Stimulated activated CD8-positive, alpha-beta memory T cell treated with anti-CD3 and anti-CD28 coated beads, Interleukin-15, amount 100 ng/mL, for 24 hours (primary cell): ENCODE results near the gene TDP1.
A peak's percentile ranks its signal among the peaks of the same experiment; 100 is the strongest.
"Not testable (repeated sequence)": the region's sequence is repeated elsewhere in the genome, so short reads cannot be mapped to it uniquely, and the experiment has no call there.

Source experiments
- DNase-seq: peaks from one replicate; pipeline ENCODE4 v3.0.0-alpha.2; 2020; ENCODE audit warnings: low read depth

Gene TDP1

GRCh38 chr14:90049390-90049789 is 93.7 kb downstream of the TDP1 start:
- DNase-seq: no peak

- DNase-seq: no peak
Observed at GRCh38 chr14:90050271-90050670, 94.5 kb downstream of the TDP1 start.

- DNase-seq: no peak
Observed at GRCh38 chr14:90053044-90053443, 97.3 kb downstream of the TDP1 start.

- DNase-seq: no peak
Observed at GRCh38 chr14:90054803-90055202, 99.1 kb downstream of the TDP1 start.

GRCh38 chr14:90056826-90057225 is 101.1 kb downstream of the TDP1 start:
- no peak for DNase-seq

GRCh38 chr14:90058876-90059458 is 103.2 kb downstream of the TDP1 start:
- no peak for DNase-seq

GRCh38 chr14:90060312-90060964 is 104.7 kb downstream of the TDP1 start:
- DNase-seq: peak; percentile 19

- no peak for DNase-seq
Observed at GRCh38 chr14:90060965-90061684, 105.4 kb downstream of the TDP1 start.

GRCh38 chr14:90061685-90062126 is 106.0 kb downstream of the TDP1 start, which contains the start of gene KCNK13:
Gene KCNK13 (plus strand): TSS chr14:90061994. CDS start chr14:90062206, 212 bp downstream.
- DNase-seq: no peak

GRCh38 chr14:90062127-90062794 is 106.5 kb downstream of the TDP1 start:
- DNase-seq: no peak

- DNase-seq: no peak
Observed at GRCh38 chr14:90062822-90063539, 107.3 kb downstream of the TDP1 start.

GRCh38 chr14:90072350-90072749 is 116.6 kb downstream of the TDP1 start:
- no peak for DNase-seq

GRCh38 chr14:90079576-90079975 is 123.8 kb downstream of the TDP1 start:
- DNase-seq: no peak

- DNase-seq: no peak
Observed at GRCh38 chr14:90087433-90087832, 131.7 kb downstream of the TDP1 start.

GRCh38 chr14:90088176-90088575 is 132.4 kb downstream of the TDP1 start:
- no peak for DNase-seq

GRCh38 chr14:90089486-90089885 is 133.8 kb downstream of the TDP1 start:
- DNase-seq: not testable (repeated sequence)

- no peak for DNase-seq
Observed at GRCh38 chr14:90091393-90091792, 135.7 kb downstream of the TDP1 start.

GRCh38 chr14:90093942-90094595 is 138.3 kb downstream of the TDP1 start:
- DNase-seq: no peak
